Keratinocyte (primary cell): ENCODE data around the gene GPN1. TPM values are rescaled to one million over a fixed set of nuclear protein-coding genes. Genes with fewer than 3 reads are reported as not detected.

Experiments
- DNase-seq: peaks from one replicate; pipeline ENCODE4 v3.0.0-alpha.2; 2011; ENCODE audit warnings: low read depth, missing footprints, low spot score
- FAIRE-seq: peaks from 2 replicates; lab custom pipeline; 2011; peaks lifted over from hg19 to GRCh38; lab: Jason Lieb, UNC
- H2AFZ ChIP-seq: 2 replicates; pipeline ENCODE4 v1.6.0; 2012; ENCODE audit warnings: low read length, control low read depth, inconsistent platforms; ENCODE audit not compliant: control insufficient read depth
- H3K27ac ChIP-seq: 2 replicates; pipeline ENCODE4 v1.5.1; 2011; ENCODE audit warnings: low read length; ENCODE audit not compliant: control insufficient read depth, insufficient read depth
- H3K27me3 ChIP-seq: 3 replicates; pipeline ENCODE4 v1.6.0; 2011; ENCODE audit warnings: low read length; ENCODE audit not compliant: control insufficient read depth, insufficient read depth; ENCODE audit errors: extremely low read depth
- H3K36me3 ChIP-seq, 2 experiments: 2 replicates in 1 of 2; 3 replicates in 1 of 2; pipeline ENCODE4 v1.5.1; 2011; ENCODE audit warnings: low read length in 2 of 2, mild to moderate bottlenecking in 1 of 2; ENCODE audit not compliant: control insufficient read depth in 2 of 2, insufficient read depth in 2 of 2; ENCODE audit errors: extremely low read depth in 1 of 2
- H3K4me1 ChIP-seq: 3 replicates; pipeline ENCODE4 v1.5.1; 2011; ENCODE audit warnings: low read length; ENCODE audit not compliant: control insufficient read depth, insufficient read depth; ENCODE audit errors: extremely low read depth
- H3K4me2 ChIP-seq: 3 replicates; pipeline ENCODE4 v1.6.0; 2011; ENCODE audit warnings: low read depth, low read length; ENCODE audit not compliant: control insufficient read depth, insufficient read depth; ENCODE audit errors: extremely low read depth
- H3K4me3 ChIP-seq, 3 experiments: fragments of 200-600 bp in 1 of 3; sonication (generic) in 1 of 3; 2 replicates in 2 of 3; 3 replicates in 1 of 3; pipeline ENCODE4 v1.5.1; 2011 to 2016; ENCODE audit warnings: low read length in 3 of 3, mild to moderate bottlenecking in 3 of 3, control low read depth in 2 of 3, inconsistent platforms in 1 of 3, low read depth in 1 of 3, mixed read lengths in 1 of 3, mixed run types in 1 of 3, moderate library complexity in 1 of 3; ENCODE audit not compliant: control insufficient read depth in 2 of 3, insufficient read depth in 2 of 3; ENCODE audit errors: extremely low read depth in 1 of 3
- H3K79me2 ChIP-seq: 2 replicates; pipeline ENCODE4 v1.6.0; 2012; ENCODE audit warnings: low read length; ENCODE audit not compliant: control insufficient read depth, insufficient read depth
- H3K9ac ChIP-seq: 3 replicates; pipeline ENCODE4 v1.6.0; 2011; ENCODE audit warnings: low read length; ENCODE audit not compliant: control insufficient read depth, insufficient read depth; ENCODE audit errors: extremely low read depth
- H3K9me1 ChIP-seq: 3 replicates; pipeline ENCODE4 v1.6.0; 2011; ENCODE audit warnings: low read length; ENCODE audit not compliant: control insufficient read depth, insufficient read depth; ENCODE audit errors: extremely low read depth
- H3K9me3 ChIP-seq: 2 replicates; pipeline ENCODE4 v1.5.1; 2012; ENCODE audit warnings: low read depth, low read length; ENCODE audit not compliant: control insufficient read depth
- H4K20me1 ChIP-seq: 3 replicates; pipeline ENCODE4 v1.6.0; 2011; ENCODE audit warnings: low read length; ENCODE audit not compliant: control insufficient read depth, insufficient read depth; ENCODE audit errors: extremely low read depth
- CTCF ChIP-seq, 3 experiments: IDR thresholded peaks in 1 of 3; conservative IDR thresholded peaks in 1 of 3; optimal IDR thresholded peaks in 1 of 3; 2 replicates in 2 of 3; 3 replicates in 1 of 3; pipeline versions ENCODE3 to v1.5.1; 2011; ENCODE audit warnings: low read length in 3 of 3, mild to moderate bottlenecking in 3 of 3, moderate library complexity in 2 of 3, control low read depth in 1 of 3, inconsistent platforms in 1 of 3; ENCODE audit not compliant: insufficient read depth in 2 of 3; ENCODE audit errors: extremely low read depth in 1 of 3
- EZH2 ChIP-seq: IDR thresholded peaks from one replicate; pipeline ENCODE4 v1.6.1; 2012; ENCODE audit warnings: inconsistent platforms, mild to moderate bottlenecking, low read length, moderate library complexity
- dilution Hi-C: fragments of 300-500 bp; cut with MboI; formaldehyde crosslinking; loops from one replicate; pipeline ENCODE4 v1.7.0; 2020; ENCODE audit warnings: low sequenced_read_pairs; ENCODE audit not compliant: extremely low pct_ligation_motif_present
- polyA plus RNA-seq, 5 experiments: library from polyadenylated mRNA; depleted of rRNA in 3 of 5; stranded (reverse) in 3 of 5; stranded (forward) in 1 of 5; unstranded in 1 of 5; fragments of >200 nt; gene quantifications; 1 replicate in 1 of 5; 2 replicates in 3 of 5; 3 replicates in 1 of 5; pipeline versions ENCODE4 v1.2.1 to v1.2.3, GENCODE V29; 2011 to 2012; ENCODE audit warnings: missing spikeins in 2 of 5, low read depth in 1 of 5, low replicate concordance in 1 of 5

The GPN1 gene
- polyA plus RNA-seq, 1 donor (not counting 4 experiments of a cell fraction or from before 2014, with no cell fraction given), result 103 TPM

GRCh38 chr2:27583390-27583915 is 45.4 kb upstream of the GPN1 start:
- Histone ChIP-seq H3K79me2 (peaks cover 52% of the 10 kb centered on the region), H3K9ac (peak overlapping the region; percentile 83), H3K4me3 (peak overlapping the region; percentile 53 to 88 (median 76)), H3K36me3 (no peaks in the 10 kb centered on the region), H3K27me3 (no peaks in the 10 kb centered on the region), H3K9me1 (no peaks in the 10 kb centered on the region), H3K9me3 (peaks cover 3% of the 10 kb centered on the region), H3K27ac (peak overlapping the region; percentile 60), H3K4me1 (peaks cover 28% of the 10 kb centered on the region), H4K20me1 (no peaks in the 10 kb centered on the region), H3K4me2 (peak overlapping the region; percentile 93), H2AFZ (peak overlapping the region; percentile 92)
- DNase-seq, result no peak
- dilution Hi-C loops, result no loop called here
- TF ChIP-seq CTCF (optimal IDR thresholded peaks at IDR 0.05 in 1 of 3, IDR thresholded peaks at IDR 0.05 in 1 of 3, conservative IDR thresholded peaks at IDR 0.05 in 1 of 3; ENCODE audit: extremely low read depth in 1 of 3, insufficient read depth in 2 of 3, low read length in 3 of 3) (no peak), EZH2 (no peak)
- no peak for FAIRE-seq

GRCh38 chr2:27584597-27584996 is 44.3 kb upstream of the GPN1 start:
- dilution Hi-C loops, result no loop called here
- no peaks in the 10 kb centered on the region for H3K36me3 ChIP-seq
- TF ChIP-seq CTCF (optimal IDR thresholded peaks at IDR 0.05 in 1 of 3, IDR thresholded peaks at IDR 0.05 in 1 of 3, conservative IDR thresholded peaks at IDR 0.05 in 1 of 3; ENCODE audit: extremely low read depth in 1 of 3, insufficient read depth in 2 of 3, low read length in 3 of 3) (no peak), EZH2 (no peak)
- peak overlapping the region in 2 of 3 experiments; percentile 76 to 88 for H3K4me3 ChIP-seq
- H3K27ac ChIP-seq, result no peak overlapping the region
- H3K9me1 ChIP-seq, result no peaks in the 10 kb centered on the region
- H2AFZ ChIP-seq, result no peak overlapping the region
- no peaks in the 10 kb centered on the region for H4K20me1 ChIP-seq
- peaks cover 63% of the 10 kb centered on the region for H3K79me2 ChIP-seq
- H3K4me1 ChIP-seq, result peaks cover 30% of the 10 kb centered on the region
- peak overlapping the region; percentile 93 for H3K4me2 ChIP-seq
- DNase-seq, result no peak
- H3K9me3 ChIP-seq, result no peaks in the 10 kb centered on the region
- no peaks in the 10 kb centered on the region for H3K27me3 ChIP-seq
- no peak overlapping the region for H3K9ac ChIP-seq
- FAIRE-seq, result no peak
